Suprapubic skin (tissue), 4 donors: ENCODE results near the gene ABCC5. TPM values are rescaled to one million over a fixed set of nuclear protein-coding genes. Genes with fewer than 3 reads are reported as not detected.
A peak's percentile ranks its signal among the peaks of the same experiment; 100 is the strongest.
"Not testable (repeated sequence)": the region's sequence is repeated elsewhere in the genome, so short reads cannot be mapped to it uniquely, and the experiment has no call there.

Experiments used
- DNase-seq, 2 donors: peaks; one replicate each; pipeline ENCODE4 v3.0.0-alpha.2; 2019; ENCODE audit warnings: low spot score in 2 of 2
- H3K27ac ChIP-seq: fragments of 200-600 bp; sonication (generic); one replicate; pipeline ENCODE4 v1.5.1; 2019
- H3K27me3 ChIP-seq: fragments of 200-600 bp; sonication (generic); one replicate; pipeline ENCODE4 v1.5.1; 2019
- H3K36me3 ChIP-seq: fragments of 200-600 bp; sonication (generic); one replicate; pipeline ENCODE4 v1.5.1; 2019
- H3K4me1 ChIP-seq: fragments of 200-600 bp; sonication (generic); one replicate; pipeline ENCODE4 v1.5.1; 2019
- H3K4me3 ChIP-seq: fragments of 200-600 bp; sonication (generic); one replicate; pipeline ENCODE4 v1.5.1; 2019; ENCODE audit warnings: mild to moderate bottlenecking
- H3K9me3 ChIP-seq: fragments of 200-600 bp; sonication (generic); one replicate; pipeline ENCODE4 v1.5.1; 2019
- EP300 ChIP-seq: sonication (generic); formaldehyde crosslinking; IDR thresholded peaks from one replicate; pipeline ENCODE4 v1.6.1; 2017; ENCODE audit warnings: antibody characterized with exemption
- POLR2A ChIP-seq, 2 donors: fragments of 450-650 bp; IDR thresholded peaks; one replicate each; pipeline ENCODE4 v1.6.1; 2017; ENCODE audit warnings: antibody characterized with exemption in 2 of 2, mild to moderate bottlenecking in 2 of 2, moderate library complexity in 2 of 2
- POLR2AphosphoS5 ChIP-seq, 3 donors: sonication (generic); formaldehyde crosslinking; IDR thresholded peaks; one replicate each; pipeline ENCODE4 v1.6.1; 2017; ENCODE audit warnings: antibody characterized with exemption in 3 of 3
- WGBS: methylation state at CpG from one replicate; pipeline ENCODE4 v1.1.5; 2018; 5-methylcytosine and 5-hydroxymethylcytosine counted together
- total RNA-seq, 4 donors: library from RNA; depleted of rRNA; stranded (reverse); fragments of >200 nt; gene quantifications; one replicate each; pipeline ENCODE4 v1.1.0, GENCODE V29; 2016
- TF ChIP-seq, protein P1 (sequence below), 2 donors: fragments of 200-600 bp in 1 of 2; fragments of 450-650 bp in 1 of 2; sonication (generic) in 1 of 2; IDR thresholded peaks; one replicate each; pipeline ENCODE4 v1.5.1; 2016 to 2019; ENCODE audit warnings: antibody characterized with exemption in 2 of 2, mild to moderate bottlenecking in 1 of 2, moderate library complexity in 1 of 2

Gene ABCC5
- total RNA-seq, 4 donors from 2014 or later = 10.5 to 18.3 (median 13.8) TPM

- Histone ChIP-seq H3K4me3 (no peak overlapping the region), H3K27ac (no peak overlapping the region), H3K4me1 (peaks cover 27% of the 10 kb centered on the region), H3K9me3 (no peaks in the 10 kb centered on the region), H3K27me3 (no peaks in the 10 kb centered on the region), H3K36me3 (peaks cover 10% of the 10 kb centered on the region)
- DNase-seq = no peak
- TF ChIP-seq, protein P1, sequence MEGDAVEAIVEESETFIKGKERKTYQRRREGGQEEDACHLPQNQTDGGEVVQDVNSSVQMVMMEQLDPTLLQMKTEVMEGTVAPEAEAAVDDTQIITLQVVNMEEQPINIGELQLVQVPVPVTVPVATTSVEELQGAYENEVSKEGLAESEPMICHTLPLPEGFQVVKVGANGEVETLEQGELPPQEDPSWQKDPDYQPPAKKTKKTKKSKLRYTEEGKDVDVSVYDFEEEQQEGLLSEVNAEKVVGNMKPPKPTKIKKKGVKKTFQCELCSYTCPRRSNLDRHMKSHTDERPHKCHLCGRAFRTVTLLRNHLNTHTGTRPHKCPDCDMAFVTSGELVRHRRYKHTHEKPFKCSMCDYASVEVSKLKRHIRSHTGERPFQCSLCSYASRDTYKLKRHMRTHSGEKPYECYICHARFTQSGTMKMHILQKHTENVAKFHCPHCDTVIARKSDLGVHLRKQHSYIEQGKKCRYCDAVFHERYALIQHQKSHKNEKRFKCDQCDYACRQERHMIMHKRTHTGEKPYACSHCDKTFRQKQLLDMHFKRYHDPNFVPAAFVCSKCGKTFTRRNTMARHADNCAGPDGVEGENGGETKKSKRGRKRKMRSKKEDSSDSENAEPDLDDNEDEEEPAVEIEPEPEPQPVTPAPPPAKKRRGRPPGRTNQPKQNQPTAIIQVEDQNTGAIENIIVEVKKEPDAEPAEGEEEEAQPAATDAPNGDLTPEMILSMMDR (IDR thresholded peaks at IDR 0.05) = no peak
- TF ChIP-seq POLR2A (IDR thresholded peaks at IDR 0.05) (no peak), POLR2AphosphoS5 (IDR thresholded peaks at IDR 0.05) (no peak), EP300 (no peak)
- WGBS = 83% methylated on average over 6 of the region's 6 CpGs
These were observed 5.5 kb downstream of the ABCC5 start for GRCh38 chr3:184011937-184012889.

DNA sequence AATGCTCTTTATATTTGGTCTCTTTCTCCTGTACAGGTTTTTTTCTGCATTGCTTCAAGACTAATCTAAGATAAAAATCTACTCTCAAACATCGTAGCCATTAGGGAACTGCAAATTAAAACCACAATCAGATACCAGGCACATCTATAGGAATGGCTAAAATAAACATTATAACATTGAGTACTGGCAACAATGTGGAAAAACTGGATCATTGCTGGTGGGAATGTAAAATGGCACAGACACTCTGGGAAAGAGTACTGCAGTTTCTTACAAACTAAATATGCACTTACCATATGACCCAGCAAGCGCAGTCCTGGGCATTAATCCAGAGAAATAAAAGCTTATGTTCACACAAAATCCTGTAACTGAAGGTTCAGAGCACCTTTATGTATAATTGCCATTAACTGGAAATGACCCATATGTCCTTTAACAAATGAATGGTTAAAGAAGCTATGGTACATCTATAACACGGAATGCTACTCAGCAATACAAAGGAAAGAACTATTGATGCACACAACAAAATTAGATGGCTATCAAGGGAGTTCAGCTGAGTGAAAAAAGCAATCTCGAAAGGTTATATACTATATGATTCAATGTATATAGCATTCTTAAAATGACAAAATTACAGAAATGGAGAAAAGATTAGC, 6.3 kb downstream of the ABCC5 start:
- peaks cover 10% of the 10 kb centered on the region for H3K36me3 ChIP-seq
- no peaks in the 10 kb centered on the region for H3K27me3 ChIP-seq
- H3K4me1 ChIP-seq = peaks cover 22% of the 10 kb centered on the region
- no peak for DNase-seq
- no peak overlapping the region for H3K4me3 ChIP-seq
- 56% methylated on average over 4 of the region's 4 CpGs for WGBS
- TF ChIP-seq EP300 = no peak
- TF ChIP-seq, protein P1 (IDR thresholded peaks at IDR 0.05) = no peak
- TF ChIP-seq POLR2AphosphoS5 (IDR thresholded peaks at IDR 0.05) = no peak
- TF ChIP-seq POLR2A (IDR thresholded peaks at IDR 0.05) = no peak
- H3K27ac ChIP-seq = no peak overlapping the region
- no peaks in the 10 kb centered on the region for H3K9me3 ChIP-seq

GRCh38 chr3:184008161-184008560, 9.5 kb downstream of the ABCC5 start:
- DNase-seq = no peak
- Histone ChIP-seq H3K4me3 (no peak overlapping the region), H3K27ac (no peak overlapping the region), H3K9me3 (no peaks in the 10 kb centered on the region), H3K36me3 (peaks cover 4% of the 10 kb centered on the region), H3K4me1 (peaks cover 35% of the 10 kb centered on the region), H3K27me3 (no peaks in the 10 kb centered on the region)
- TF ChIP-seq EP300 = no peak
- TF ChIP-seq, protein P1 (IDR thresholded peaks at IDR 0.05) = no peak
- WGBS = 35% methylated on average over 3 of the region's 3 CpGs

- WGBS = 62% methylated on average over 11 of the region's 11 CpGs
- H3K36me3 ChIP-seq, DNase-seq, H3K9me3 ChIP-seq, H3K27me3 ChIP-seq, H3K27ac ChIP-seq, H3K4me3 ChIP-seq: not testable (repeated sequence)
- H3K4me1 ChIP-seq = peaks cover 35% of the 10 kb centered on the region
These were observed 10.4 kb downstream of the ABCC5 start for GRCh38 chr3:184007143-184007813.

DNA sequence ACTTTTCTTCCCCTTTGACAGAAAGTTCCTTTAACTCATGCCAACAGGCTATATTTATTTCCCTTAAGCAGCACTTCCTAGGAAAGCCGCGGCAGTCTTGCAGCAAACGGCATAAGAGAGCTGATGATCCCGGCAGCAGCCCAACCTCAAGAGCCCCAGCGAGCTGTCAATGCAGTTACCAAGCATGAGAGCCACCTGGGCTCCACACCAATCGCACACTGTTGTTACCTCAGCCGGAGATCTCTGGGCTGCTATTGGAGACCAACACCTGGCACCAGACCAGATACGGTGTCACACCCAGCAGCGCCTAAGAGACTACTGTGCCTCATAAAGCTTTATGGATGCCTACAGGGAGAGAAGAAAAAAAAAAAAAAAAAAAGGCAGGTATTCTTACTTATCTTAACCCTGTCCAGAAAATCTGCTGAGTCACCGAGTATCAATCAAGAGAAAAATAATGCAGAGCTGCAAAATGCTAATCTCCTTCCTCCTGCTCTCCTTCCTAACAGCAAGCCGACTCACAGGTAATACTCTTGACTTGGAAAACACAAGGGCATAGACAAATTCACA, 11.7 kb downstream of the ABCC5 start:
- Histone ChIP-seq H3K9me3 (no peaks in the 10 kb centered on the region), H3K4me1 (peaks cover 35% of the 10 kb centered on the region), H3K4me3 (peak overlapping the region; percentile 23), H3K27ac (peak overlapping the region; percentile 26), H3K36me3 (peaks cover 2% of the 10 kb centered on the region), H3K27me3 (no peaks in the 10 kb centered on the region)
- peak in 1 of 2 donors; percentile 74 for DNase-seq
- 19% methylated on average over 11 of the region's 11 CpGs for WGBS
- TF ChIP-seq POLR2A (IDR thresholded peaks at IDR 0.05) = no peak
- TF ChIP-seq EP300 = no peak
- TF ChIP-seq, protein P1 (IDR thresholded peaks at IDR 0.05) = no peak
- TF ChIP-seq POLR2AphosphoS5 (IDR thresholded peaks at IDR 0.05) = no peak
